K562 (cell line): Measurements from ENCODE around the gene ANKRD33. TPM values are rescaled to one million over a fixed set of nuclear protein-coding genes. Genes with fewer than 3 reads are reported as not detected.
A peak's percentile ranks its signal among the peaks of the same experiment; 100 is the strongest.

ENCODE experiments used
- CREB1 ChIP-seq, 2 experiments: sonication (generic) in 1 of 2; formaldehyde crosslinking in 1 of 2; IDR thresholded peaks; 2 replicates each; pipeline versions ENCODE4 v1.6.1 to v1.8.0; 2012 to 2022; ENCODE audit warnings: inconsistent platforms in 1 of 2, mild to moderate bottlenecking in 1 of 2, missing genetic modification reagents in 1 of 2, moderate library complexity in 1 of 2
- DDX20 ChIP-seq: fragments of 450-650 bp; IDR thresholded peaks from 2 replicates; pipeline ENCODE4 v1.6.1; 2016; ENCODE audit warnings: missing genetic modification characterization, low read depth, mild to moderate bottlenecking, missing compliant biosample characterization, moderate library complexity
- DIDO1 ChIP-seq: fragments of 450-650 bp; IDR thresholded peaks from 2 replicates; pipeline ENCODE4 v1.6.1; 2016; ENCODE audit warnings: low read depth, missing biosample characterization, missing genetic modification characterization
- DPF2 ChIP-seq: fragments of 450-650 bp; IDR thresholded peaks from 2 replicates; pipeline ENCODE4 v1.6.1; 2016
- EGR1 ChIP-seq: fragments of 450-650 bp; conservative IDR thresholded peaks from 2 replicates; pipeline ENCODE4 v1.6.1; 2017; ENCODE audit warnings: mild to moderate bottlenecking
- EZH2 ChIP-seq: IDR thresholded peaks from 2 replicates; pipeline ENCODE4 v1.6.1; 2012; ENCODE audit warnings: low read depth, mild to moderate bottlenecking, inconsistent platforms, low read length, borderline replicate concordance
- KDM5B ChIP-seq: fragments of 200-600 bp; sonication (generic); IDR thresholded peaks from 2 replicates; pipeline ENCODE4 v1.6.1; 2012; ENCODE audit warnings: low read depth, mild to moderate bottlenecking, moderate library complexity, low read length, control low read depth, inconsistent platforms; ENCODE audit not compliant: insufficient replicate concordance
- MAFF ChIP-seq: IDR thresholded peaks from 2 replicates; pipeline ENCODE4 v1.6.1; 2012; ENCODE audit warnings: low read length, improper control_type of control experiment
- NFE2 ChIP-seq: IDR thresholded peaks from 2 replicates; pipeline ENCODE4 v1.6.1; 2014; ENCODE audit warnings: antibody characterized with exemption, low read depth
- NFRKB ChIP-seq: fragments of 450-650 bp; IDR thresholded peaks from 2 replicates; pipeline ENCODE4 v1.6.1; 2016; ENCODE audit warnings: low read depth
- PTTG1 ChIP-seq: fragments of 450-650 bp; IDR thresholded peaks from 2 replicates; pipeline ENCODE4 v1.6.1; 2016; ENCODE audit warnings: low read depth, mild to moderate bottlenecking, missing genetic modification characterization, missing compliant biosample characterization
- SAFB ChIP-seq: fragments of 200-400 bp; formaldehyde crosslinking; IDR thresholded peaks from 2 replicates; pipeline ENCODE4 v1.6.1; 2017; ENCODE audit warnings: low read depth, low read length, borderline replicate concordance
- SUPT5H ChIP-seq: fragments of 450-650 bp; IDR thresholded peaks from 2 replicates; pipeline ENCODE4 v1.6.1; 2016
- TAF9B ChIP-seq: fragments of 450-650 bp; IDR thresholded peaks from 2 replicates; pipeline ENCODE4 v1.6.1; 2018; ENCODE audit warnings: mild to moderate bottlenecking; ENCODE audit not compliant: partially characterized antibody
- TRIM28 ChIP-seq: fragments of 450-650 bp; IDR thresholded peaks from 2 replicates; pipeline ENCODE4 v1.6.1; 2017
- TSC22D4 ChIP-seq: fragments of 450-650 bp; IDR thresholded peaks from 2 replicates; pipeline ENCODE4 v1.6.1; 2016; ENCODE audit warnings: missing genetic modification characterization, missing biosample characterization, control low read depth
- XRCC5 ChIP-seq: fragments of 200-400 bp; formaldehyde crosslinking; IDR thresholded peaks from 2 replicates; pipeline ENCODE4 v1.6.1; 2017; ENCODE audit warnings: low read depth, mild to moderate bottlenecking, low read length
- ZBTB17 ChIP-seq: fragments of 450-650 bp; formaldehyde crosslinking; IDR thresholded peaks from 2 replicates; pipeline ENCODE4 v1.4.0; 2020; ENCODE audit warnings: mild to moderate bottlenecking
- ZNF324 ChIP-seq: fragments of 250-450 bp; sonication (Bioruptor Pico); IDR thresholded peaks from 2 replicates; pipeline ENCODE4 v1.4.0; 2020; ENCODE audit warnings: mild to moderate bottlenecking
- polyA plus RNA-seq, 8 experiments: library from polyadenylated mRNA; depleted of rRNA in 4 of 8; stranded (reverse) in 5 of 8; unstranded in 3 of 8; fragments of >200 nt; fragmentation: Nextera tagmentation in 2 of 8; fragmentation: Illumina TruSeq in 1 of 8; extraction: Ambion mirVana in 2 of 8; extraction: Trizol in 1 of 8; gene quantifications; 2 replicates each; pipeline versions ENCODE4 v1.2.1 to v1.2.3, GENCODE V29; 2011 to 2014; ENCODE audit warnings: inconsistent platforms in 1 of 8, missing spikeins in 1 of 8
- total RNA-seq, 7 experiments: library from RNA; depleted of rRNA in 6 of 7; stranded (reverse); fragments of >200 nt in 6 of 7; fragmentation: Illumina TruSeq in 2 of 7; extraction: Trizol in 2 of 7; gene quantifications; 2 replicates each; pipeline versions ENCODE4 v1.2.1 to v1.2.3, GENCODE V29; 2011 to 2021; ENCODE audit warnings: low replicate concordance in 1 of 7
- TF ChIP-seq, protein P1 (sequence below): fragments of 450-650 bp; IDR thresholded peaks from 2 replicates; pipeline ENCODE4 v1.7.1; 2018; ENCODE audit warnings: mild to moderate bottlenecking, low read depth; ENCODE audit not compliant: partially characterized antibody
- TF ChIP-seq, protein P2 (sequence below): sonication (generic); formaldehyde crosslinking; IDR thresholded peaks from 2 replicates; pipeline ENCODE4 v1.8.1; 2023; ENCODE audit warnings: mild to moderate bottlenecking, missing genetic modification reagents, moderate library complexity
- TF ChIP-seq, protein P3 (sequence below): sonication (generic); formaldehyde crosslinking; IDR thresholded peaks from 2 replicates; pipeline ENCODE4 v1.8.0; 2023; ENCODE audit warnings: mild to moderate bottlenecking, missing genetic modification reagents
- TF ChIP-seq, protein P4 (sequence below): sonication (generic); formaldehyde crosslinking; IDR thresholded peaks from 2 replicates; pipeline ENCODE4 v1.9.0; 2022; ENCODE audit warnings: mild to moderate bottlenecking, missing genetic modification reagents
- TF ChIP-seq, protein P5 (sequence below), 2 experiments: fragments of 250-450 bp in 1 of 2; fragments of 450-650 bp in 1 of 2; sonication (Bioruptor Pico) in 1 of 2; IDR thresholded peaks; 2 replicates each; pipeline versions ENCODE4 v1.6.1 to v1.8.0; 2016 to 2021; ENCODE audit warnings: mild to moderate bottlenecking in 2 of 2, moderate library complexity in 2 of 2, missing compliant biosample characterization in 1 of 2, missing genetic modification characterization in 1 of 2

The ANKRD33 gene
- total and polyA plus RNA-seq, 9 of the 15 experiments (the other 6 are each of a cell fraction or from before 2014, with no cell fraction given), result 0.04 to 0.11 (median 0.07) TPM; not detected in 4

DNA sequence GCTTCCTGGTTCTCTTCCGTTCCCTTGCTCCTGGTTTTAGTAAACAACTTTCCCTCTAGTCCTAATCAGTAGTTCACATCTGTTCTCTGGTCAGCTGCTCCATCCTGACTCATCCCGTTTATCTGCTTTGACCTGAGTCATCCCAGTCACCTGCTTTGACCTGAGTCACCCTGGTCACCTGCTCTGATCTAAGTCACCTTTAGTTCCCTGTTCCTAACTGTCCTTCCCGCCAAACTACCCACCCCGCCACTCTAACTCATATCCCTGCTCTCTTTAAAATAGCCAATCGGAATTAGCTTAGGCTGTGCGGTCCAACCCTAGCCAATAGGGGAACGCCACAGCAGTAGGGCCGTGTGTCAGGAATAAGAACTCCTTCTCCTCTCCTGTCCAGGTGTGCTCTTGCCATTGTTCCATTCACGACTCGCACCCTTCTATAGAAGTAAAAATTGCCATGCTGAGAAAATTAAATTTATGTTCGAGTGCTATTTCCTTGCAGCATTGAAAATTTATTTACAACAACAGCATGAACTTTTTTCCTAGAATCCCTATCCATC lies 3.1 kb upstream of the ANKRD33 start (continued):
- TF ChIP-seq, protein P1, sequence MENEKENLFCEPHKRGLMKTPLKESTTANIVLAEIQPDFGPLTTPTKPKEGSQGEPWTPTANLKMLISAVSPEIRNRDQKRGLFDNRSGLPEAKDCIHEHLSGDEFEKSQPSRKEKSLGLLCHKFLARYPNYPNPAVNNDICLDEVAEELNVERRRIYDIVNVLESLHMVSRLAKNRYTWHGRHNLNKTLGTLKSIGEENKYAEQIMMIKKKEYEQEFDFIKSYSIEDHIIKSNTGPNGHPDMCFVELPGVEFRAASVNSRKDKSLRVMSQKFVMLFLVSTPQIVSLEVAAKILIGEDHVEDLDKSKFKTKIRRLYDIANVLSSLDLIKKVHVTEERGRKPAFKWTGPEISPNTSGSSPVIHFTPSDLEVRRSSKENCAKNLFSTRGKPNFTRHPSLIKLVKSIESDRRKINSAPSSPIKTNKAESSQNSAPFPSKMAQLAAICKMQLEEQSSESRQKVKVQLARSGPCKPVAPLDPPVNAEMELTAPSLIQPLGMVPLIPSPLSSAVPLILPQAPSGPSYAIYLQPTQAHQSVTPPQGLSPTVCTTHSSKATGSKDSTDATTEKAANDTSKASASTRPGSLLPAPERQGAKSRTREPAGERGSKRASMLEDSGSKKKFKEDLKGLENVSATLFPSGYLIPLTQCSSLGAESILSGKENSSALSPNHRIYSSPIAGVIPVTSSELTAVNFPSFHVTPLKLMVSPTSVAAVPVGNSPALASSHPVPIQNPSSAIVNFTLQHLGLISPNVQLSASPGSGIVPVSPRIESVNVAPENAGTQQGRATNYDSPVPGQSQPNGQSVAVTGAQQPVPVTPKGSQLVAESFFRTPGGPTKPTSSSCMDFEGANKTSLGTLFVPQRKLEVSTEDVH, result peak; percentile 83
- TF ChIP-seq, protein P2, sequence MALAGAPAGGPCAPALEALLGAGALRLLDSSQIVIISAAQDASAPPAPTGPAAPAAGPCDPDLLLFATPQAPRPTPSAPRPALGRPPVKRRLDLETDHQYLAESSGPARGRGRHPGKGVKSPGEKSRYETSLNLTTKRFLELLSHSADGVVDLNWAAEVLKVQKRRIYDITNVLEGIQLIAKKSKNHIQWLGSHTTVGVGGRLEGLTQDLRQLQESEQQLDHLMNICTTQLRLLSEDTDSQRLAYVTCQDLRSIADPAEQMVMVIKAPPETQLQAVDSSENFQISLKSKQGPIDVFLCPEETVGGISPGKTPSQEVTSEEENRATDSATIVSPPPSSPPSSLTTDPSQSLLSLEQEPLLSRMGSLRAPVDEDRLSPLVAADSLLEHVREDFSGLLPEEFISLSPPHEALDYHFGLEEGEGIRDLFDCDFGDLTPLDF (CRISPR knock-in tag), result peak; percentile 82
- no peak for TF ChIP-seq KDM5B
- TF ChIP-seq EZH2, result no peak
- no peak for TF ChIP-seq XRCC5
- TF ChIP-seq, protein P3, sequence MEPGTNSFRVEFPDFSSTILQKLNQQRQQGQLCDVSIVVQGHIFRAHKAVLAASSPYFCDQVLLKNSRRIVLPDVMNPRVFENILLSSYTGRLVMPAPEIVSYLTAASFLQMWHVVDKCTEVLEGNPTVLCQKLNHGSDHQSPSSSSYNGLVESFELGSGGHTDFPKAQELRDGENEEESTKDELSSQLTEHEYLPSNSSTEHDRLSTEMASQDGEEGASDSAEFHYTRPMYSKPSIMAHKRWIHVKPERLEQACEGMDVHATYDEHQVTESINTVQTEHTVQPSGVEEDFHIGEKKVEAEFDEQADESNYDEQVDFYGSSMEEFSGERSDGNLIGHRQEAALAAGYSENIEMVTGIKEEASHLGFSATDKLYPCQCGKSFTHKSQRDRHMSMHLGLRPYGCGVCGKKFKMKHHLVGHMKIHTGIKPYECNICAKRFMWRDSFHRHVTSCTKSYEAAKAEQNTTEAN (CRISPR knock-in tag), result no peak
- TF ChIP-seq ZBTB17, result no peak; the same call in 1 of the 2 replicates
- no peak for TF ChIP-seq SAFB
- TF ChIP-seq PTTG1, result peak; percentile 60
- peak; percentile 78; the same call in 1 of the 2 replicates for TF ChIP-seq DDX20 (tag)
- TF ChIP-seq TRIM28, result peak; percentile 81
- no peak for TF ChIP-seq DIDO1 (tag)
- TF ChIP-seq NFE2, result peak; percentile 97
- TF ChIP-seq SUPT5H, result no peak
- TF ChIP-seq CREB1 (IDR thresholded peaks at IDR 0.05), result no peak
- TF ChIP-seq CREB1 (CRISPR knock-in tag; IDR thresholded peaks at IDR 0.05), result no peak
- TF ChIP-seq ZNF324 (CRISPR knock-in tag), result peak; percentile 52; the same call in 1 of the 2 replicates
- TF ChIP-seq, protein P4, sequence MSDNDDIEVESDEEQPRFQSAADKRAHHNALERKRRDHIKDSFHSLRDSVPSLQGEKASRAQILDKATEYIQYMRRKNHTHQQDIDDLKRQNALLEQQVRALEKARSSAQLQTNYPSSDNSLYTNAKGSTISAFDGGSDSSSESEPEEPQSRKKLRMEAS (CRISPR knock-in tag), result peak; percentile 46; the same call in 1 of the 2 replicates
- no peak for TF ChIP-seq EGR1
- peak; percentile 99 for TF ChIP-seq DPF2
- TF ChIP-seq MAFF, result peak; percentile 86
- no peak for TF ChIP-seq TSC22D4 (tag)
- TF ChIP-seq TAF9B, result peak; percentile 99
- TF ChIP-seq, protein P5, sequence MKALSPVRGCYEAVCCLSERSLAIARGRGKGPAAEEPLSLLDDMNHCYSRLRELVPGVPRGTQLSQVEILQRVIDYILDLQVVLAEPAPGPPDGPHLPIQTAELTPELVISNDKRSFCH (CRISPR knock-in tag; IDR thresholded peaks at IDR 0.05), result peak; percentile 72; the same call in 1 of the 2 replicates
- TF ChIP-seq, protein P5 (tag; IDR thresholded peaks at IDR 0.05), result peak; percentile 21; the same call in 1 of the 2 replicates
- peak; percentile 26; the same call in 1 of the 2 replicates for TF ChIP-seq NFRKB
